HG02943 (cell line): Measurements from ENCODE around the gene N4BP2L1.

Source experiments
- ATAC-seq: cut with Tn5 transposase; IDR thresholded peaks from one replicate; pipeline ENCODE4 v1.9.1; 2021; ENCODE audit warnings: mild to moderate bottlenecking, low read depth, moderate library complexity; ENCODE audit not compliant: unreplicated experiment

The N4BP2L1 gene

DNA sequence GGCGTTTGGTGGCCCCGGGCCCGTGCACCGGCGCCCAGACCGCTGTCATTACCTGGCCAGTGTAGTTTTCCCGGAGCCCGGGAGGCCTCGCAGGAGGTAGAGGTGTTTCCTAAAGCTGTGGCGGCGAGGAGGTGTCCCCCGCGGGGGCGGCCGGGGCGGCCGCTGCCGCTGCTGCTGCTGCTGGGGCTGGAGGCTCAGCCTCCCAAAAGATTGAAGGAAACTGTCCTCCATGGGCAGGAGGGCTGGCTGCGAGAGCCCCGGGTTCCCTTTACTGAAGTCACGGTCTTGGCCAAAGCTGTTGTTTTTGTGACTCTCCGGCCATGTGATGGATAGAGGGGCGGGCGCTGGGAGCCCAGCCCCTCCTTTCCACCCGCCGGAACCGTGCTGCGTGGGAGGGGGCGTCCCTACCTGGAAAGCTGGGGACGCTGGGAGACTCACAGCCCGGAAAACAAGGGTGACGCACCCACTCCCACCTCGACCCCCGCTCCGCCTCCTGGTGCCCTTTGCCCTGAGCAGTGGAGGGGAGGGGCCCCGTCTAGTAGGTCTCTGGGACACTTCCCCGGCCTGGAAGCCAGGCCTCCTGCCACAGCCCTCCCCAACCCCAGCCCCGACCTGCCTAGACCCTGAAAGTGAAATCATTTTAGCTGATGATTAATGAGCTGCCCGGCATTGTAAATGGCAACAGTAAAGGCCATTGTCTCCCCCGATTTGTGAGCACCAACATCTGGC lies at the start of gene N4BP2L1:
Gene N4BP2L1, minus strand, starts transcription at position 279 of the 729 bp plus-strand sequence. Its CDS starts 48 bp downstream, at position 231.
- ATAC-seq = peak; percentile 70

GRCh38 chr13:32476892-32477291 lies 49.0 kb upstream of the N4BP2L1 start:
- no peak for ATAC-seq

DNA sequence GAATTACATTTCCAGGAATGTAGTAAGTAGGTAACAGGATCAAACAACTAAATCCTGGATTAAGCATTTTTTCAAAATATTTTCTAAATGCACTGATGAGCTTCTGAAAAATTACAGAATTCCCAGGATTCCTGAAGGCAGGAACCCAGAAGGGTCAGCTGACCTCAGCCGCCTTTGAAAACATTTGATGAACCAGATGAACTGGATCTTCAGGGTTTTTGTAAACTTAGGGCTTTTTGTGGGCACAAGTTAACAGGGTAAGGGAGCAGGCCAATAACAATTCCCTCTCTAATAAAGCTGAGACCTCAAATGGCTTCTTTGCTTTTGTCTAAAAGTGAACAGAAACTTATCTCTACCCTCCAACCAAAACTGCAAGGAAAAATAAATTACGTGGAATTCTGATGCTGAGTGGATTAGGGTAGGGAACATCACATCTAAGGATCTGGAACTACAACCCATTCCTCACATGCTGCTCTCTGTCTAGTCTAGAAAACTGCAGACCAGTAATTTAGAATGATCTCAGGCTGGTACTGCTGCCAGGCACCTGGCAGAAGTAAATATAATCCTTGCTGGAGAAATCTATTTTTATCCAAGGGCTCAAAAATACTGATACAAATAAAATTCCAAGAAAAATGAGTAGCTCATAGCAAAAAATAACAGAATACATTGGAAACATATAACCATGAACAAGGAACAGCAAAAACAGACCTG lies 48.2 kb upstream of the N4BP2L1 start:
- ATAC-seq = no peak

DNA sequence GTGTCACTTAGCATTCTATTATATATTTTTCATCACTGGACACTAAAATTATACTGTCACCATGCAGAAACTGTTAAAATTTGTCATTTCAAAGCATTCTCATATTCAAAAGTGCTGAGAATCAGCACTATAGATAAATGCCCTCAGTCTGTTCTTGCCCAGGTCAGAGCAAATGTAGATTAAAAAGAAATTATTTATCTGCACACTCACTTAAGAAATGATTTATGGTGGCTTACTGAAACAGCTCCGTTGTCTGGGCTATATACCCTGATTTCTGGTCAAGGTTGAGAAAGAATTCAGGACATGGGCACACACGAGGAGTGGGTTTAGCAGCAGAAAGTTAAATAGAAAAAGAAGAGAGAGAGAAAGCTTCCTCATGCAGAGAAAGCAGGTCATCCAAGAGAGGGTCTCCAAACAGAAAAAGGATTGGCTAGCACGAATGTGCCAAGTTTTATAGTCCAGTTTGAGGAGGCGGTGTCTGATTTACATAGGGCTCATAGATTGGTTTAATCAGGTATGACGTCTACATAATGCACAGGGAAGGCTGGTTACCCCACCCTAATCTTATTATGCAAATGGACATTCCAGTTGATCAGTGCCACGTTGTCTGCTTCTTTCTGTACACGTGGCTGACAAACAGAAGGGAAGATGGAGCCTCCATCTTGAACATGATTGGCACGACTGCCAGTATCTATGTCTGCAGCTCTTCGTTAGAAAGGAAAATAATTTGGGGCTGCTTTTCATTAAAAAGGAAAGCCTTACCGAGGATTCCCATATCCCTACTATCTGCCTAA lies 47.3 kb upstream of the N4BP2L1 start:
- no peak for ATAC-seq

DNA sequence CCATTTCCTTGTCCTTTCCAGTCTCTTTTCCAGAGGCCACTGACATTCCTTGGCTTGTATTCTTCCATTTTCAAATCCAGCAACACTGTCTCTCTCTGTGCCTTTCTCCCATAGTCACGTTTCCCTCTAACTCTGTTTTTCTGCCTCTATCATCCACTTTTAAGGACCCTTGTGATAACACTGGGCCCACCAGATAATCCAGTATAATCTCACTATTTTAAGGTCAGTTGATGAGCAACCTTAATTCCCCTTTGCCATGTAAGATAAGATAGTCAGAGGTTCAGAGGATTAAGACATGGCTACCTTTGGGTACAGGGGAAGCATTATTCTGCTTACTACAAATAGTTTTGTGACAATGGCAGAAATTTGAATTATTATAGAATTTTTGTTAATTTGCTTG lies 45.7 kb upstream of the N4BP2L1 start:
- ATAC-seq = no peak

GRCh38 chr13:32472194-32472621 lies 44.3 kb upstream of the N4BP2L1 start:
- peak; percentile 82 for ATAC-seq

GRCh38 chr13:32471187-32471922 lies 43.4 kb upstream of the N4BP2L1 start:
- ATAC-seq = no peak

- no peak for ATAC-seq
Measured at GRCh38 chr13:32468502-32469142, 40.7 kb upstream of the N4BP2L1 start.

DNA sequence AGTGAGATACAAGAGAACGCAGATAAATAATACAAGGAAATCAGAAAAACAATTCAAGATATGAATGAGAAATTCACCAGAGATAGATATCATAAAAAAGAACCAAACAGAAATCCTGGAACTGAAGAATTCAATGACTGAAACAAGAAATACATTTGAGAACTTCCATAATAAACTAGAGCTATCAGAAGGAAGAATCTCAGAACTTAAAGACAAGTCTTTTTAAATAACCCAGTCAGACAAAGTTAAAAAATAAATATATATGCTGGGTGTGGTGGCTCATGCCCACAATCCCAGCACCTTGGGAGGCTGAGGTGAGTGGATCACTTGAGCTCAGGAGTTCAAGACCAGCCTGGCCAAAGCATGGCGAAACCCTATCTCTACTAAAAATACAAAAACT lies 28.7 kb upstream of the N4BP2L1 start:
- no peak for ATAC-seq

- no peak for ATAC-seq
Measured at GRCh38 chr13:32455594-32455903, 27.6 kb upstream of the N4BP2L1 start.

GRCh38 chr13:32454886-32455593 lies 27.1 kb upstream of the N4BP2L1 start:
- ATAC-seq = no peak

GRCh38 chr13:32453981-32454380 lies 26.1 kb upstream of the N4BP2L1 start:
- ATAC-seq = no peak

GRCh38 chr13:32448972-32449371 lies 21.0 kb upstream of the N4BP2L1 start:
- no peak for ATAC-seq

- no peak for ATAC-seq
Measured at GRCh38 chr13:32447894-32448623, 20.1 kb upstream of the N4BP2L1 start.

GRCh38 chr13:32446773-32447465 lies 19.0 kb upstream of the N4BP2L1 start:
- ATAC-seq = no peak

GRCh38 chr13:32446220-32446619 lies 18.3 kb upstream of the N4BP2L1 start:
- ATAC-seq = no peak

GRCh38 chr13:32445461-32445860 lies 17.5 kb upstream of the N4BP2L1 start:
- ATAC-seq = no peak

- ATAC-seq = no peak
Measured at GRCh38 chr13:32443111-32443510, 15.2 kb upstream of the N4BP2L1 start.
